Psoas muscle (tissue), 8 donors: ENCODE data around the gene FAM168B. TPM values are rescaled to one million over a fixed set of nuclear protein-coding genes. Genes with fewer than 3 reads are reported as not detected.
A peak's percentile ranks its signal among the peaks of the same experiment; 100 is the strongest.

Experiments
- ATAC-seq, 4 donors: fragments of 200-7000 bp; cut with Tn5 transposase; one replicate each; pipeline ENCODE4 v1.9.1; 2020; ENCODE audit warnings: moderate library complexity in 3 of 4, mild to moderate bottlenecking in 2 of 4
- DNase-seq, 2 donors: peaks; one replicate each; pipeline ENCODE4 v3.0.0-alpha.2; 2020
- H3K27ac ChIP-seq: fragments of 200-600 bp; one replicate; pipeline ENCODE4 v1.8.0; 2022
- H3K27me3 ChIP-seq, 3 donors: fragments of 200-600 bp in 1 of 3; one replicate each; pipeline versions ENCODE4 v1.6.1 to v1.8.0; 2013 to 2022; ENCODE audit warnings: low read length in 2 of 3, mild to moderate bottlenecking in 2 of 3, moderate library complexity in 1 of 3; ENCODE audit not compliant: insufficient read depth in 3 of 3
- H3K36me3 ChIP-seq, 2 donors: fragments of 200-600 bp in 1 of 2; one replicate each; pipeline versions ENCODE4 v1.6.1 to v1.8.0; 2013 to 2022; ENCODE audit warnings: low read depth in 1 of 2, mild to moderate bottlenecking in 1 of 2, moderate library complexity in 1 of 2; ENCODE audit not compliant: insufficient read depth in 1 of 2
- H3K4me1 ChIP-seq: fragments of 200-600 bp; one replicate; pipeline ENCODE4 v1.8.0; 2022
- H3K4me3 ChIP-seq: fragments of 200-600 bp; one replicate; pipeline ENCODE4 v1.8.0; 2022; ENCODE audit warnings: mild to moderate bottlenecking
- H3K9me3 ChIP-seq: fragments of 200-600 bp; one replicate; pipeline ENCODE4 v1.8.0; 2022
- CTCF ChIP-seq: fragments of 200-600 bp; IDR thresholded peaks from one replicate; pipeline ENCODE4 v1.8.0; 2022; ENCODE audit warnings: antibody characterized with exemption
- WGBS, 3 donors: extraction: QIAGEN DNeasy Blood & Tissue Kit; methylation state at CpG; one replicate each; pipeline versions ENCODE4 v1.1.6 to v1.1.7; 2013; 5-methylcytosine and 5-hydroxymethylcytosine counted together
- intact Hi-C, 2 donors: fragments of 100-400 bp; cut with DNase I; formaldehyde crosslinking; loops; one replicate each; pipeline versions ENCODE4 v1.11.0 to v1.14.2; 2022
- polyA plus RNA-seq, 3 donors: library from polyadenylated mRNA; stranded (reverse); fragments of 200-250 nt; gene quantifications; one replicate each; pipeline ENCODE4 v1.2.3, GENCODE V29; 2013
- total RNA-seq, 4 donors: library from RNA; stranded (reverse); fragmentation: NEBNext Ultra II Directional in 2 of 4; extraction: Animal tissue kit (Norgen Biotek cat#: 25700) in 2 of 4; gene quantifications; one replicate each; pipeline versions ENCODE4 v1.2.1 to v1.2.4, GENCODE V29; 2021 to 2023
- donor health status: healthy with polysubstance abuse.
- donor health status: DM: no; HTN: no; CAD: no; lungs with moderate emphysema.
- donor health status: Bipolar disorder and iron deficiency.
- donor health status: healthy.
- donor health status: DM: yes; HTN: yes; CAD: no.
- donor health status: DM: no; HTN: no; CAD: no.
- donor health status: DM: no; HTN: no; CAD: no.
- donor health status: DM: yes; HTN: yes; CAD: no.

FAM168B gene
- total and polyA plus RNA-seq, 7 donors = 39.2 to 155 (median 98.8) TPM

- WGBS, 3 donors = 75 to 93% (median 90%) methylated on average over 1 of the region's 1 CpG
- no peaks in the 10 kb centered on the region for H3K4me1 ChIP-seq
- H3K27ac ChIP-seq = no peak overlapping the region
- intact Hi-C loops = no loop called here
- TF ChIP-seq CTCF = no peak
- H3K4me3 ChIP-seq = no peak overlapping the region
- no peaks in the 10 kb centered on the region for H3K9me3 ChIP-seq
- DNase-seq (no peak), ATAC-seq (no peak)
- H3K36me3 ChIP-seq = no peaks in the 10 kb centered on the region
- H3K27me3 ChIP-seq = peaks cover 0 to 3% (median 0%) of the 10 kb centered on the region in 3 donors
Measured at GRCh38 chr2:131033786-131034121, 59.5 kb downstream of the FAM168B start.

GRCh38 chr2:131032393-131032836 is 60.8 kb downstream of the FAM168B start:
- Histone ChIP-seq H3K4me1 (no peaks in the 10 kb centered on the region), H3K36me3 (no peaks in the 10 kb centered on the region), H3K4me3 (no peak overlapping the region), H3K27ac (no peak overlapping the region), H3K9me3 (no peaks in the 10 kb centered on the region), H3K27me3 (peaks cover 0 to 3% (median 0%) of the 10 kb centered on the region in 3 donors)
- 86 to 88% (median 87%) methylated on average over 4 of the region's 4 CpGs for WGBS, 3 donors
- no peak for TF ChIP-seq CTCF
- ATAC-seq (no peak), DNase-seq (no peak)
- intact Hi-C loops = no loop called here

GRCh38 chr2:131031875-131032274 is 61.4 kb downstream of the FAM168B start:
- H3K36me3 ChIP-seq = no peaks in the 10 kb centered on the region
- H3K9me3 ChIP-seq = no peaks in the 10 kb centered on the region
- no peak for TF ChIP-seq CTCF
- intact Hi-C loops = no loop called here
- H3K4me1 ChIP-seq = no peaks in the 10 kb centered on the region
- peaks cover 0 to 3% (median 0%) of the 10 kb centered on the region in 3 donors for H3K27me3 ChIP-seq
- H3K27ac ChIP-seq = no peak overlapping the region
- H3K4me3 ChIP-seq = no peak overlapping the region
- WGBS, 3 donors = 77 to 81% (median 78%) methylated on average over 9 of the region's 9 CpGs
- ATAC-seq = no peak
- no peak for DNase-seq

GRCh38 chr2:131031431-131031841 is 61.8 kb downstream of the FAM168B start:
- WGBS, 3 donors = 80 to 90% (median 80%) methylated on average over 9 of the region's 9 CpGs
- Histone ChIP-seq H3K4me3 (no peak overlapping the region), H3K27ac (no peak overlapping the region), H3K9me3 (no peaks in the 10 kb centered on the region), H3K36me3 (no peaks in the 10 kb centered on the region), H3K4me1 (no peaks in the 10 kb centered on the region), H3K27me3 (peaks cover 0 to 3% (median 0%) of the 10 kb centered on the region in 3 donors)
- TF ChIP-seq CTCF = no peak
- DNase-seq = no peak
- ATAC-seq = no peak
- intact Hi-C loops = no loop called here

GRCh38 chr2:131030478-131030971 is 62.7 kb downstream of the FAM168B start:
- DNase-seq (no peak), ATAC-seq (peak in 1 of 4 donors; percentile 24)
- intact Hi-C loops = no loop called here
- no peak for TF ChIP-seq CTCF
- Histone ChIP-seq H3K4me1 (no peaks in the 10 kb centered on the region), H3K27me3 (no peaks in the 10 kb centered on the region), H3K36me3 (no peaks in the 10 kb centered on the region), H3K9me3 (no peaks in the 10 kb centered on the region), H3K4me3 (no peak overlapping the region), H3K27ac (no peak overlapping the region)
- 65 to 73% (median 71%) methylated on average over 13 of the region's 13 CpGs for WGBS, 3 donors
